Midbrain (tissue), 1 donor: ENCODE measurements around the gene RAD54L.
A peak's percentile ranks its signal among the peaks of the same experiment; 100 is the strongest.
"Not testable (repeated sequence)": the region's sequence is repeated elsewhere in the genome, so short reads cannot be mapped to it uniquely, and the experiment has no call there.

Experiments
- DNase-seq: peaks from one replicate; lab custom pipeline; 2025; lab: John Stamatoyannopoulos, UW

RAD54L gene

DNA sequence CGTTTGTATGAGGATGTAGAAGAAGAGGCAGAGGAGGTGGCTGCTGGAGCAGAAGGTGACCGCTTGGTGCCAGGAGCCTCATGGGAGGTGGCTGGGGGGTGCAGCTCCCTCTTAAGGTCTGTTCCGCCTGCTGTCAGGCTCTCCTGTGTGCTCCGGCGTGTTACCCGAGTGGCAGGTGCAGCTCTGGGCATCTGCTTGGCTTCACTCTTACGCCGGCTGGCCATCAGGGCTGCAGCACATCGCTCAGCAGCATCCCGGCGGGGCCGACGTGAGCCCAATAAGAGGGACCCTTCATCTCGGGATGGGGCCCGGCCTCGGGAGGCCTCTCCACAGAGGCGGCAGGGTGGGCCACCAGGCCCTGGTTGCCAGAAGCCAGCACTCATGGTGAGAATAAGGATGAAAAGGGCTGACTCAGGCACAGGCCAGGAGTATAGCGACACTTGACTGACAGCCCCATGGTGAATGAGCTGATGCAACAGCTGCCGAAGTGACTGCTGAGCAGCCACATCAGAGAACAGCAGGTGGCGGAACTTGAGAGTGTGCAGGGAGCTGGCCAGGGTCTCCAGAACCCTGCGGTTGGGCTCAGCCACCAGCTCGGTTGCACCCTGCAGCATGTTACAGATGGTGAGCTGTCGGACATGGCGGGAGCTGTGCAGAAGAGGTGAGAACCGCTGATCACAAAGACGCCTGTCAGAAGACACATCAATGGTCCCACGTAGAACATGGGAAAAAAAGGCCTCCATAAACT, 38.3 kb downstream of the RAD54L start:
- DNase-seq: no peak

GRCh38 chr1:46288485-46289133, 41.0 kb downstream of the RAD54L start:
- DNase-seq: no peak

GRCh38 chr1:46289134-46289494, 41.6 kb downstream of the RAD54L start:
- DNase-seq: no peak

GRCh38 chr1:46289976-46290375, 42.4 kb downstream of the RAD54L start:
- DNase-seq: no peak

- DNase-seq: no peak
Observed at GRCh38 chr1:46295306-46295705, 47.7 kb downstream of the RAD54L start.

DNA sequence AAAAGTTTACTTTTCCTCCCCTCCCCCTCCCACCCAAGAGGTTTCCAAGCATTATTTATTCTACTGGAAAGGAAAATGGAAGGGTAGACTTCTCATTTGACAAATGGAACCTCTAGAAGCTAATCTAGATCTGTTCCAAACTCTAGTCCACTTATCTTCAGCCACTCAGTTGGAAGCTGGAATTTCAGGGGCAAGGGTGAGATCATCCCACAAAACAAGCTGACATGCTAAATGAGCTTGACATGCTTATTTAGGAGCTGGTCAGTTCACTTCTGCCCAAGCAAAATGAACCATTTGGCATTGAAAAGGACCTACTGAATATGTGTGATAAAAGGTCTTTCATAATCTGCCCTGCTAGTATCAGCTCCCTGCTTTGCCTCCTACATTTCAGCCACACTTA, 50.8 kb downstream of the RAD54L start:
- no peak for DNase-seq

GRCh38 chr1:46300673-46301405, 53.3 kb downstream of the RAD54L start:
- DNase-seq: no peak

DNA sequence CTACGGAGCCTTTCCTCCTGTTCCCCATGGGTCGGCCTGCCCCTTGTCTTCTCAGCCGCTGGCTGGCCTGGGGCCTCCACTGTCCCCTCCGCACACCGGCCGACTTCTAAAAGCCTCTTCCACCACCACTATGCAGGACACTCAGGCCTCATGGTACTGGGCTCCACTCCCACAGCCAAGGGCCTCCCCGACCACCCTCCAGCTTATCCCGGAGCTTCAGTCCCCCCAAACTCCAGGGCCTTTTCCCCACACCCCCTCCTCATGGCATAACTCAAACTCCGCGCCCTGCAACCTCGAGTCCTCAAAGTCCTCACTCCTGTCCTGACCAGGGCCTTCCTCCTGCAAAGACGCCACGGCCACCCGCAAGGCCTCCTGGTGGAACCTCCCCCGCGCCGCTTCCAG, 53.8 kb downstream of the RAD54L start:
- no peak for DNase-seq

DNA sequence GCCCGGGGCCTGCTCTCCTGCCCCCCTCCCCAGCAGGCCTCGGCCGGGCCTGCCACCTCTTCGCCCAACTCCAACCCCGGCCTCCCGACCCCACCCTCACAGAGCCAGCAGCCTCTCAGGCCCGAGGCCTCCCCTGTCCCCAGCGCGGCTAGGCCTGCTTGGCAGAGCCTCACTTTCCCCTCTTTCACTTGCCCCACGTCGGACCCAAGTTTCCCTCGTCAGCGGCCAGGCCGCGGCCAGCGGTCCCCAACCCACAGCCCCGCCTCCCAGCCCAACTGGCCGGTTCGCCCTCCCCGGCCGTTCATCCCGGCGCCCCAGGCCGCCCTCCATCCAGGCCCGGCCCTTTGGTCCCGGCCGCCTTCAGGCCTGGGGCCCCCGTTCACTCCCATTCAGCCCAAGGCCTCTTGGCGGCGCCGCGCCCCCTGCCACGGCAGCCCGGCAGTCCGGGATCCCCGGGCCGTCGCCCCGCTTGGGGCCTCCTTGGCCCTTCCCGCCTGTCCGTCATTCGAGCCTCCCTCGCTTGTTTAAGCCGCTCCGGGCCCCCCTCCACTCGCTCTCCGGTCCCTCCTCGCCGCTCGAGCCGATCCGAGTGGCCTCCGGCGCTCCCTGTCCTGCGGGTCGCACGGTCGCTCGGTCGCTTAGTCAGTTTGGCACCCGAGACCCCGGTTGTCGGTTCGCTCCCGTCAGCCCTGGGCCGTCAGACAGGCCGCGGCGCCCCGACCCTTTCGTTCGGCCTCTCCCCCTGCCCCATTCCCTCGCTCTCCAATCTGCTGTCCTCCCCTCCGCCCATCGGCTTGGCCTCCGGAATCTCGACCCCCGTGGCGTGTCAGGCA, 54.5 kb downstream of the RAD54L start:
- DNase-seq: peak; percentile 39

DNA sequence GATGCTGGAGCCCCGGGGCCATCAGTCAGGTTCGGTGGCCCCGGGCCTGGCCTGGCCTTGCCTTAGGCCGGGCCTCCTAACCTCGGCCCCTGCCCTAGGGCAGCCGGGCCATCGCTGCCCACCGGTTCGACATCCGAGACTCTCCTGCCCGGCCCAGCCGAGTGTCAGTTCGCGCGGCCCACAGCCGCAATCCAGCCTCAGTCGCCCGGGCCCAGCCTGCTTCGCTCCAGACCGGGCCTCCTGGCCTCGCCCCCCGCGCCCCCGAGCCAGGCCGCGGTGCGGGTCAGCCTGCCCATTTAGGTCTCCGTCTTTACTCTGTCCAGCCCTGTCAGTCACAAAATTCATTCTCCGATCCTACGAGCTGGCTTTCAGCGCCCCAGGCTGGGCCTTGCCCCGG, 55.1 kb downstream of the RAD54L start:
- peak; percentile 70 for DNase-seq

GRCh38 chr1:46303038-46303871, 55.7 kb downstream of the RAD54L start, which contains the start of the genes LRRC41 and UQCRH:
TSS of gene LRRC41 (minus strand) at chr1:46303616. CDS start at chr1:46303322, 294 bp downstream.
TSS of gene UQCRH (plus strand) at chr1:46303698. CDS start at chr1:46303767, 69 bp downstream.
- peak; percentile 96 for DNase-seq

GRCh38 chr1:46303872-46304326, 56.3 kb downstream of the RAD54L start:
- DNase-seq: peak; percentile 69

- no peak for DNase-seq
Observed at GRCh38 chr1:46306159-46306530, 58.6 kb downstream of the RAD54L start.

- DNase-seq: no peak
Observed at GRCh38 chr1:46309401-46310159, 62.0 kb downstream of the RAD54L start.

DNA sequence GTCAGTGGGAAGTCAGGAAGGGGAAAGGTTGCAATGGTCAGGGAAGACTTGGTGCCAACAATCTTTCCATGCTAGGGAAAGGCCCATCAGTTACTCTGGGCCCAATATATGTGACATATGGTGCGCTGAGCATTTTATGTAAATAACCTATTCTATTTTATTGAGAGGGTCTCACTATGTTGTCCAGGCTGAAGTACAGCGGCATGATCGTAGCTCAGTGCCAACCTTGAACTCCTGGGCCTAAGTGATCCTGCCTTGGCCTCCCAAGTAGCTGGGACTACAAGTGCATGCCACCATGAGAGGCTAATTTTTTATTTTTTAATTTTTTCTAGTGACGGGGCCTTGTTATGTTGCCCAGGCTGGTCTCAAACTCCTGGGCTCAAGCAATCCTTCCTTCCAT, 62.8 kb downstream of the RAD54L start:
- no peak for DNase-seq

GRCh38 chr1:46315669-46316403, 68.3 kb downstream of the RAD54L start:
- no peak for DNase-seq

DNA sequence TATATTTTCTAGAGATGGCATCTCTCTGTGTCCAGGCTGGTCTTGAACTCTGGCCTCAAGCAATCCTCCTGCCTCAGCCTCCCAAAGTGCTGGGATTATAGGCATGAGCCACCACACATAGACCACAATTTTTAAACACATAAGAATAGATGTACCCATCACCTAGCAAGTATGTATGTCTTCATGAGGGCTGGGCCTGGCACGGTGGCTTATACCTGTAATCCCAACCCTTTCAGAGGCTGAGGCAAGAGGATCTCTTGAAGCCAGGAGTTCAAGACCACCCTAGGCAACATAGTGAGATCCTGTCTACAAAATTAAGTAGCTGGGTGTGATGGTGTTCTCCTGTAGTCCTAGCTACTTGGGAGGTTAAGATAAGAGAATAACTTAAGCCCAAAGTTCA, 69.8 kb downstream of the RAD54L start:
- no peak for DNase-seq

GRCh38 chr1:46319301-46319700, 71.7 kb downstream of the RAD54L start:
- DNase-seq: not testable (repeated sequence)
